Measurements from ENCODE around the gene PAQR4. TPM values are rescaled to one million over a fixed set of nuclear protein-coding genes. Genes with fewer than 3 reads are reported as not detected.
A peak's percentile ranks its signal among the peaks of the same experiment; 100 is the strongest.
"Not testable (repeated sequence)": the region's sequence is repeated elsewhere in the genome, so short reads cannot be mapped to it uniquely, and the experiment has no call there.

The PAQR4 gene
- total and polyA plus RNA-seq, 2 donors (not counting 1 experiment from before 2014, with no cell fraction given): 1.5 to 3.0 TPM

DNA sequence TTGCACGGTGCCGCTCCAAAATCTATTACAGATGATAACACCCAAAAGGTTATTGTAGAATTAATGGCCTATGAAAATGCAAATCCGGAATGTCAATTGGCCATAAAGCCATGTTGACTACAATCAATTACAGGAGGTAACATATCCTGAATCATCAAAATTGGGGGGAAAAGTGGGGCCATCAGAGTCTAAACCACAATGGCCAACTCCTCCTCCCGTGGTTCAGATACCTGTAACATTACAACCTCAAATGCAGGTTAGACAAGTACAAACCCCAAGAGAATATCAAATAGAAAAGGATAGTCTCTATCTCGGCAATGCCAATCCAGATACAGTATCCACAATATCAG lies 42.5 kb upstream of the PAQR4 start:
- Histone ChIP-seq H3K4me3 (replicated peaks in 1 of 4; ENCODE audit: control extremely low read depth in 1 of 4, insufficient read depth in 1 of 4, low read depth in 3 of 4, low read length in 4 of 4) (peak overlapping the region in 2 of 4 experiments; percentile 5 to 19), H2AFZ (ENCODE audit: low read length) (peak overlapping the region; percentile 43)
- TF ChIP-seq, protein P1, sequence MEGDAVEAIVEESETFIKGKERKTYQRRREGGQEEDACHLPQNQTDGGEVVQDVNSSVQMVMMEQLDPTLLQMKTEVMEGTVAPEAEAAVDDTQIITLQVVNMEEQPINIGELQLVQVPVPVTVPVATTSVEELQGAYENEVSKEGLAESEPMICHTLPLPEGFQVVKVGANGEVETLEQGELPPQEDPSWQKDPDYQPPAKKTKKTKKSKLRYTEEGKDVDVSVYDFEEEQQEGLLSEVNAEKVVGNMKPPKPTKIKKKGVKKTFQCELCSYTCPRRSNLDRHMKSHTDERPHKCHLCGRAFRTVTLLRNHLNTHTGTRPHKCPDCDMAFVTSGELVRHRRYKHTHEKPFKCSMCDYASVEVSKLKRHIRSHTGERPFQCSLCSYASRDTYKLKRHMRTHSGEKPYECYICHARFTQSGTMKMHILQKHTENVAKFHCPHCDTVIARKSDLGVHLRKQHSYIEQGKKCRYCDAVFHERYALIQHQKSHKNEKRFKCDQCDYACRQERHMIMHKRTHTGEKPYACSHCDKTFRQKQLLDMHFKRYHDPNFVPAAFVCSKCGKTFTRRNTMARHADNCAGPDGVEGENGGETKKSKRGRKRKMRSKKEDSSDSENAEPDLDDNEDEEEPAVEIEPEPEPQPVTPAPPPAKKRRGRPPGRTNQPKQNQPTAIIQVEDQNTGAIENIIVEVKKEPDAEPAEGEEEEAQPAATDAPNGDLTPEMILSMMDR (conservative IDR thresholded peaks at IDR 0.05 in 1 of 2, IDR thresholded peaks at IDR 0.05 in 1 of 2; ENCODE audit: low read depth in 1 of 2, low read length in 2 of 2): no peak
- no peak for TF ChIP-seq EZH2 (IDR thresholded peaks at IDR 0.05; ENCODE audit: low read length, missing control alignments)

DNA sequence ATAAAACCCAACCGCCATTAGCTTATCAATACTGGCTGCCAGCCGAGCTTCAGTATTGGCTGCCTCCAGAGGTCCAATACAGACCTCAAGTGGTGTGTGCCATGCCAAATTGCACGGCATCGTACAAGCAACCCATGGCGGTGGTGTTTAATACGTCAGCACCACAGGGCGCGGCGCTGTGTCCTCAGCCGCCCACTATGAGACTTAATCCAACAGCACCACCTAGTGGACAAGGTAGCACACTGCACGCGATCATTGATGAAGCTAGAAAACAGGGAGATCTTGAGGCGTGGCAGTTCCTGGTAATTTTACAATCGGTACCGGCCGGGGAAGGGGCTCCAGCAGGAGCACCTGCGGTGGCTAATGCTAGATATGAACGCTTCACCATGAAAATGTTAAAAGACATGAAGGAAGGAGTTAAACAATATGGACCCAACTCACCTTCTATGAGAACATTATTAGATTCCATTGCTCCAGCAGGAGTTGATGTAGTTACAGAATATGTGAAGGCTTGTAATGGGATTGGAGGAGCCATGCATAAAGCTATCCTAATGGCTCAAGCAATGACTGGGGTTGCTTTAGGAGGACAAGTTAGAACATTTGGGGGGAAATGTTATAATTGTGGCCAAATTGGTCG lies 42.0 kb upstream of the PAQR4 start:
- no peak overlapping the region for H3K9ac ChIP-seq (ENCODE audit: insufficient read depth, low read length)
- H3K4me3 ChIP-seq (replicated peaks in 1 of 4; ENCODE audit: control extremely low read depth in 1 of 4, insufficient read depth in 1 of 4, low read depth in 3 of 4, low read length in 4 of 4): peak overlapping the region in 2 of 4 experiments; percentile 5 to 19

More for the DNA sequence above, 42.5 kb upstream of the PAQR4 start:
- no peaks in the 10 kb centered on the region for H4K20me1 ChIP-seq (ENCODE audit: control insufficient read depth, extremely low read depth, insufficient read depth, low read length)
- peaks cover 3% of the 10 kb centered on the region for H3K4me1 ChIP-seq (ENCODE audit: control insufficient read depth, extremely low read depth, insufficient read depth, low read length)
- no peak overlapping the region for H3K4me2 ChIP-seq (ENCODE audit: extremely low read depth, insufficient read depth, low read length)
- no peak overlapping the region for H3K27ac ChIP-seq (ENCODE audit: insufficient read depth, low read length)
- H3K79me2 ChIP-seq (ENCODE audit: control insufficient read depth, insufficient read depth, low read length): no peaks in the 10 kb centered on the region
- no peak for DNase-seq (ENCODE audit: low read depth in 2 of 2)
- H3K36me3 ChIP-seq (ENCODE audit: control insufficient read depth, insufficient read depth, low read length): peaks cover 12% of the 10 kb centered on the region
- H3K9ac ChIP-seq (ENCODE audit: insufficient read depth, low read length): no peak overlapping the region
- no peaks in the 10 kb centered on the region for H3K27me3 ChIP-seq (ENCODE audit: control insufficient read depth, insufficient read depth, low read length)
- no peaks in the 10 kb centered on the region for H3K9me3 ChIP-seq (ENCODE audit: control insufficient read depth, insufficient read depth, low read depth, low read length)

DNA sequence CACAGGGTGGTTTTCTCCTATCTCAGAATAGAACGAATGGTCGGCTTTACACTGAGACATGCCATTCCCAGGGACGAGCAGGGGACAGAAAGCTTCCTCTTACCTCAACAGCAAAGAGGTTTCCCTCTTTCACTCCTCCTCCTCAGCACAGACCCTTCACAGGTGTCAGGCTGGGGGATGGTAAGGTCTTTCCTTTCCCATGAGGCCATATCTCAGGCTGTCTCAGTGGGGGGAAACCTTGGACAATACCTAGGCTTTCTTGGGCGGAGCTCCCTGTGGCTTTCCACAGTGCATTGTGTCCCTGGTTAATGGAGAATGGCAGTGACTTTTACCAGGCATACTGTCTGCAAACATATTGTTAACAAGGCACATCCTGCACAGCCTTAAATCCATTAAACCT lies 41.0 kb upstream of the PAQR4 start:
- H3K79me2 ChIP-seq (ENCODE audit: control insufficient read depth, insufficient read depth, low read length); H4K20me1 ChIP-seq (ENCODE audit: control insufficient read depth, extremely low read depth, insufficient read depth, low read length); H3K27me3 ChIP-seq (ENCODE audit: control insufficient read depth, insufficient read depth, low read length); H3K27ac ChIP-seq (ENCODE audit: insufficient read depth, low read length); H3K9ac ChIP-seq (ENCODE audit: insufficient read depth, low read length); H3K4me3 ChIP-seq (replicated peaks in 1 of 4; ENCODE audit: control extremely low read depth in 1 of 4, insufficient read depth in 1 of 4, low read depth in 3 of 4, low read length in 4 of 4); H3K9me3 ChIP-seq (ENCODE audit: control insufficient read depth, insufficient read depth, low read depth, low read length); H2AFZ ChIP-seq (ENCODE audit: low read length); H3K4me2 ChIP-seq (ENCODE audit: extremely low read depth, insufficient read depth, low read length); H3K4me1 ChIP-seq (ENCODE audit: control insufficient read depth, extremely low read depth, insufficient read depth, low read length); H3K36me3 ChIP-seq (ENCODE audit: control insufficient read depth, insufficient read depth, low read length); DNase-seq (ENCODE audit: low read depth in 2 of 2): not testable (repeated sequence)

More for the DNA sequence above, 42.0 kb upstream of the PAQR4 start:
- Histone ChIP-seq H3K9me3 (ENCODE audit: control insufficient read depth, insufficient read depth, low read depth, low read length) (no peaks in the 10 kb centered on the region), H2AFZ (ENCODE audit: low read length) (peak overlapping the region; percentile 43), H3K4me2 (ENCODE audit: extremely low read depth, insufficient read depth, low read length) (peak overlapping the region; percentile 32), H3K36me3 (ENCODE audit: control insufficient read depth, insufficient read depth, low read length) (peaks cover 11% of the 10 kb centered on the region), H3K27ac (ENCODE audit: insufficient read depth, low read length) (no peak overlapping the region), H3K4me1 (ENCODE audit: control insufficient read depth, extremely low read depth, insufficient read depth, low read length) (peaks cover 3% of the 10 kb centered on the region), H3K27me3 (ENCODE audit: control insufficient read depth, insufficient read depth, low read length) (no peaks in the 10 kb centered on the region), H4K20me1 (ENCODE audit: control insufficient read depth, extremely low read depth, insufficient read depth, low read length) (no peaks in the 10 kb centered on the region), H3K79me2 (ENCODE audit: control insufficient read depth, insufficient read depth, low read length) (no peaks in the 10 kb centered on the region)
- TF ChIP-seq EZH2 (IDR thresholded peaks at IDR 0.05; ENCODE audit: low read length, missing control alignments): no peak
- TF ChIP-seq, protein P1 (conservative IDR thresholded peaks at IDR 0.05 in 1 of 2, IDR thresholded peaks at IDR 0.05 in 1 of 2; ENCODE audit: low read depth in 1 of 2, low read length in 2 of 2): peak; percentile 86
- DNase-seq (ENCODE audit: low read depth in 2 of 2): peak; percentile 77 to 88
